ENCODE measurements around the gene NECAP2. TPM values are rescaled to one million over a fixed set of nuclear protein-coding genes. Genes with fewer than 3 reads are reported as not detected.

Gene NECAP2
- total and polyA plus RNA-seq, 2 of the 4 experiments (the other 2 are of a cell fraction) = 80.5 to 85.1 TPM

GRCh38 chr1:16398371-16398953, 42.1 kb upstream of the NECAP2 start:
- POLR2A ChIA-PET (ENCODE audit: unreplicated experiment) = interaction anchor here (0.5 kb wide), 1 partner anchor 745 kb away, joined by 3 read pairs; no protein-coding TSS in a partner anchor
- Histone ChIP-seq H3K9ac (ENCODE audit: low read depth, low read length) (no peak overlapping the region), H3K27ac (ENCODE audit: insufficient read depth, low read length) (no peak overlapping the region), H3K9me1 (ENCODE audit: insufficient read depth, low read length) (peaks cover 15% of the 10 kb centered on the region), H2AFZ (replicated peaks; ENCODE audit: low read length, poor library complexity) (no peak overlapping the region), H3K36me3 (ENCODE audit: control insufficient read depth, insufficient read depth, low read length) (peaks cover 45% of the 10 kb centered on the region), H3K79me1 (ENCODE audit: low read depth in 1 of 2, low read length in 2 of 2) (peaks cover 14 to 56% of the 10 kb centered on the region in 2 experiments; a peak in 3 of 4 replicates), H2BK15ac (ENCODE audit: low read depth, low read length) (no peak overlapping the region), H3K27me3 (ENCODE audit: control insufficient read depth, insufficient read depth, low read length) (no peaks in the 10 kb centered on the region), H4K20me1 (ENCODE audit: insufficient read depth, low read length) (peaks cover 12% of the 10 kb centered on the region), H2AK9ac (replicated peaks; ENCODE audit: low read depth, low read length, poor library complexity) (no peak overlapping the region), H3K18ac (ENCODE audit: low read depth, low read length) (no peak overlapping the region), H3K4me1 (ENCODE audit: control insufficient read depth, insufficient read depth, low read length) (peaks cover 8% of the 10 kb centered on the region), H4K5ac (ENCODE audit: low read depth, low read length) (no peak overlapping the region), H3K4me2 (ENCODE audit: low read depth, low read length) (no peak overlapping the region), H3K9me3 (ENCODE audit: control insufficient read depth, insufficient read depth, low read length) (no peaks in the 10 kb centered on the region), H2BK20ac (ENCODE audit: low read depth, low read length) (no peak overlapping the region), H3K4ac (ENCODE audit: low read depth, low read length) (no peak overlapping the region), H4K91ac (ENCODE audit: insufficient read depth, low read depth, low read length) (no peak overlapping the region), H3K4me3 (ENCODE audit: insufficient read depth, low read depth, low read length) (no peak overlapping the region), H3K14ac (replicated peaks; ENCODE audit: low read depth, low read length) (no peak overlapping the region), H2BK5ac (ENCODE audit: low read depth, low read length, poor library complexity, severe bottlenecking) (no peak overlapping the region), H2AK5ac (ENCODE audit: low read depth, low read length) (no peak overlapping the region), H3K23ac (ENCODE audit: low read depth, low read length) (no peak overlapping the region), H4K8ac (ENCODE audit: low read depth in 2 of 2, low read length in 2 of 2) (no peak overlapping the region), H3K56ac (ENCODE audit: extremely low read depth, insufficient read depth, low read length) (no peak overlapping the region), H2BK120ac (ENCODE audit: low read depth, low read length) (no peak overlapping the region)
- ATAC-seq (ENCODE audit: low read depth) (no peak), DNase-seq (no peak)
- TF ChIP-seq CTCF (conservative IDR thresholded peaks at IDR 0.05; ENCODE audit: low read depth, low read length) = no peak
- no peak for TF ChIP-seq USF2 (IDR thresholded peaks at IDR 0.05; ENCODE audit: low read depth, low read length)
- no peak for TF ChIP-seq RCOR1 (IDR thresholded peaks at IDR 0.05; ENCODE audit: insufficient replicate concordance, low read length)
- no peak for TF ChIP-seq FOS (IDR thresholded peaks at IDR 0.05; ENCODE audit: low read depth, low read length)
- TF ChIP-seq MAFK (IDR thresholded peaks at IDR 0.05; ENCODE audit: low read depth, low read length) = no peak
- no peak for TF ChIP-seq CEBPB (IDR thresholded peaks at IDR 0.05; ENCODE audit: low read depth, low read length)
- TF ChIP-seq POLR2A (IDR thresholded peaks at IDR 0.05; ENCODE audit: low read depth, low read length) = no peak
- TF ChIP-seq MAZ (IDR thresholded peaks at IDR 0.05; ENCODE audit: borderline replicate concordance, low read depth, low read length) = no peak
- no peak for TF ChIP-seq SMC3 (IDR thresholded peaks at IDR 0.05; ENCODE audit: low read depth, low read length)
- TF ChIP-seq RFX5 (IDR thresholded peaks at IDR 0.05; ENCODE audit: low read depth, low read length) = no peak
- TF ChIP-seq ELK1 (IDR thresholded peaks at IDR 0.05; ENCODE audit: borderline replicate concordance, low read depth, low read length) = no peak
- no peak for TF ChIP-seq BHLHE40 (IDR thresholded peaks at IDR 0.05; ENCODE audit: low read depth, low read length)
- no peak for TF ChIP-seq CHD1 (IDR thresholded peaks at IDR 0.05; ENCODE audit: low read depth, low read length)
- no peak for TF ChIP-seq MXI1 (IDR thresholded peaks at IDR 0.05; ENCODE audit: borderline replicate concordance, low read depth, low read length)
- no peak for TF ChIP-seq RAD21 (IDR thresholded peaks at IDR 0.05; ENCODE audit: low read length)
- CTCF ChIA-PET = no interaction called here
- intact Hi-C loops (cut with micrococcal nuclease) = no loop called here
- WGBS, 2 experiments (ENCODE audit: extremely low coverage in 2 of 2, insufficient read length in 1 of 2) = 100% methylated on average over 1 of the region's 5 CpGs; no CpG with 5 or more reads in 1 of the 2 experiments
- no TSS peak for BruUV-seq (replicated peaks)
- in situ Hi-C loops (cut with MboI; ENCODE audit: low sequenced_read_pairs) = no loop called here
- dilution Hi-C loops (cut with HindIII; ENCODE audit: low sequenced_read_pairs, unreplicated experiment) = no loop called here
